GM12865 (cell line): ENCODE data around the gene ADAM12.

Experiments used
- DNase-seq: peaks from one replicate; pipeline ENCODE4 v3.0.0; 2010; ENCODE audit warnings: low read depth
- H3K4me3 ChIP-seq: 2 replicates; pipeline ENCODE4 v1.5.1; 2011; ENCODE audit warnings: mild to moderate bottlenecking, low read depth, low read length, control low read depth
- TF ChIP-seq, protein P1 (sequence below): IDR thresholded peaks from 2 replicates; pipeline ENCODE4 v1.5.1; 2011; ENCODE audit warnings: low read length, control low read depth, low read depth, inconsistent platforms; ENCODE audit not compliant: insufficient read depth; ENCODE audit errors: missing control alignments

ADAM12 gene

DNA sequence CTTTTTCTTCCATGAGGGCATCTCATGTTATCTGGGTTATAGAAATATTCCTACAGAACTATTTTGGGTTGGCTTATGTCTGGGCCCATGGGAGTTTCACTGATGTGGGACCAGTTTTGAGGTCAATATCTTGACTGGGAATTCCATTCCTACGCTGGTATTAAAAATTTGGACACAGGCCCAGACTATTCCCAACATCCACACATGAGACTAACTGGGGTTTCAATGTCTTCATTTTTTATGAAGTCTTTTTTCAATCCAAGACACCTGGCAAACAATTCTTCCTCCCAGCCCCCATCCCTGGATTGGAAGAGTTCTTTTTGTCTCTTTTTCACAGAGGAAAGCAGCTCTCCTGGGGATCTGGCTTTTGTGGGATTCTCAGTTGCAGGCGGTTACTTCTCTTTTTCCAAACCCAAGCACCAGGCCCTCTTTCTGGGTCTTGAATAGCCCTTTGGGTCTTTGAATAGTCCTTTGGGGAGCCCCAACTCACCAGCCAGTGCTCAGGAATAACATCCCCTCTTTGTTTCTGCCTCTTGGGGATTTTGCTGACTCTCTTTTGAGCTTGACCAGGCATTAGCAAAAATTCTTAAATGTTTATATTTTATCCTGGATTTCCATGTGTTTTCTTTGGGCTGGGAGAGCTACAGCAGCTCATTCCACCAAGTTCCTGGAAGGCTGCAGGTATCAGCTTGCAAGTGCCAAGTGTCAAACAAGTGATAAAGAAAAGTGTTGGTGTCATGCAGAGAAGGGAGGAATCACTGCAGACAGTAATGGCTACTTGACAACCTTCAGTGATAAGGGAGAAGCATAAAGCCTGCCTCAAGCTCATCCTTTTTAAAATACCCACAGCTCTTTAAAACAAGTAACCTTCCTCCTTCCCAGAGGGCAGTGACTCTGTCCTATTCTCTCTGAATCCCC lies 234.3 kb downstream of the ADAM12 start:
- H3K4me3 ChIP-seq, result no peak overlapping the region
- no peak for DNase-seq
- TF ChIP-seq, protein P1, sequence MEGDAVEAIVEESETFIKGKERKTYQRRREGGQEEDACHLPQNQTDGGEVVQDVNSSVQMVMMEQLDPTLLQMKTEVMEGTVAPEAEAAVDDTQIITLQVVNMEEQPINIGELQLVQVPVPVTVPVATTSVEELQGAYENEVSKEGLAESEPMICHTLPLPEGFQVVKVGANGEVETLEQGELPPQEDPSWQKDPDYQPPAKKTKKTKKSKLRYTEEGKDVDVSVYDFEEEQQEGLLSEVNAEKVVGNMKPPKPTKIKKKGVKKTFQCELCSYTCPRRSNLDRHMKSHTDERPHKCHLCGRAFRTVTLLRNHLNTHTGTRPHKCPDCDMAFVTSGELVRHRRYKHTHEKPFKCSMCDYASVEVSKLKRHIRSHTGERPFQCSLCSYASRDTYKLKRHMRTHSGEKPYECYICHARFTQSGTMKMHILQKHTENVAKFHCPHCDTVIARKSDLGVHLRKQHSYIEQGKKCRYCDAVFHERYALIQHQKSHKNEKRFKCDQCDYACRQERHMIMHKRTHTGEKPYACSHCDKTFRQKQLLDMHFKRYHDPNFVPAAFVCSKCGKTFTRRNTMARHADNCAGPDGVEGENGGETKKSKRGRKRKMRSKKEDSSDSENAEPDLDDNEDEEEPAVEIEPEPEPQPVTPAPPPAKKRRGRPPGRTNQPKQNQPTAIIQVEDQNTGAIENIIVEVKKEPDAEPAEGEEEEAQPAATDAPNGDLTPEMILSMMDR, result no peak

DNA sequence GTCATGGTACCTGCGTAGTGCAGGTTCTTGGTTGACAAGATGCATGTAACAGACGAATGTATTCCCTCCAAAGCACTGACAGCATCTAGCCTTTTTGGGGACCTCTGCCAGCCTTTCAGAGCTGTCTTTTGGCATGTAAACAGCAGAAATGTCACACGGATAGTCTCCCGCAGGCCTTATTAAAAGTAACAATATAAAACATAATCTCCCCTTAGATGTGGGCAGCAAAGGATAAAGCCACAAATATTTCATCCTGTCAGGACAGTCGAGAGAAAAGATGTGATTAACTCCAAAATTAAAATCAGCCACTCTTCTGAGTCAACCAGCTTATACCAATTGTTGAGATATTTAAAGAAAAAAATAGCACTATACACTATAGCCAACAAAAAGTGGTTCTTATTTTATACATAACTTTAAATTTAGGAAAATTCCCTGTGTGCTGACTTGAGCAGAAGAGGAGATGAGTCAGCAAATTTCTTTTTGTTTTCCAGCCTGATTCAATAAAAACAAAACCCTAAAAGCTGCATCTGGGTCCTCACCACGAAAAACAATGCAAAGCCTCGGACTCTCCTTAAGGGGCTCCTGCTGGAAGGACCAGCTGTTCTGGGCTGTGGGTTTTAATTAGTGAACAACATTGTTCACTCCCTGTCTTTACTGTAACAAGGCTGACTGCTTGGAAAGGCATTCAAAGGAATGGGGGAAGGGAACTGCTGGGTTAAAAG lies 240.2 kb downstream of the ADAM12 start:
- DNase-seq, result no peak
- TF ChIP-seq, protein P1, result no peak
- H3K4me3 ChIP-seq, result no peak overlapping the region

DNA sequence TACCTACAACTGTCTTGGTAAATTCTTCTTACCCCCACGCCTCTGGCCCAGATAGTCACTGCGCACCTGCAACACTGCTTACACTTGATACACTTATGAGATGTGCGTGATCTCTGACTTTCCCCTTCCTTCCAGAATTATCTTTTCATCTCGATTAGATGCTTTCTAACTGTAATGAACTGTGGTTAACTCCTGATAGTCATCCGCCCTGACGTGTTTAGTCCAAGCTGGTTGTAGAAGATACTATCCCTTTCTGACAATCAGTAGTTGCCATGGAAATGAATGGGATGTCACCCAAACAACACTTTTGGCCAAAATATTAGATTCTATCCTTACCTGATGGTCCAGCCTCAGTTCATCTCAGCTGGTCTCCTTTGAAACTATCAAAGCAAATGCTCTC lies 241.5 kb downstream of the ADAM12 start:
- TF ChIP-seq, protein P1, result no peak
- DNase-seq, result no peak
- no peak overlapping the region for H3K4me3 ChIP-seq

DNA sequence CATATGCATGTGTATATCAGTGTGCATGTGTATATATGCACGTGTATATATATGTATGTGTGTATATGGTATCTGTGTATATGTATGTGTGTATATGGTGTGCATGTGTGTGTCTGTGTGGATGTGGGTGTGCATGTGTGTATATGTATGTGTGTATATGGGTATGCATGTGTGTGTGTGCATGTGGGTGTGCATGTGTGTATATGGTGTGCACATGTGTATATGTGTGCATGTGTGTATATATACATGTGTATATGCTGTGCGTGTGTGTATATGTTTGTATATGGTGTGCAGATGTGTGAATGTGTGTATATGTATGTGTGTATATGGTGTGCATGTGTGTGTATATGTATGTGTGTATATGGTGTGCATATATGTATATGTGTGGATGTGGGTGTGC lies 245.2 kb downstream of the ADAM12 start:
- DNase-seq, result no peak
- no peak overlapping the region for H3K4me3 ChIP-seq
- TF ChIP-seq, protein P1, result no peak

DNA sequence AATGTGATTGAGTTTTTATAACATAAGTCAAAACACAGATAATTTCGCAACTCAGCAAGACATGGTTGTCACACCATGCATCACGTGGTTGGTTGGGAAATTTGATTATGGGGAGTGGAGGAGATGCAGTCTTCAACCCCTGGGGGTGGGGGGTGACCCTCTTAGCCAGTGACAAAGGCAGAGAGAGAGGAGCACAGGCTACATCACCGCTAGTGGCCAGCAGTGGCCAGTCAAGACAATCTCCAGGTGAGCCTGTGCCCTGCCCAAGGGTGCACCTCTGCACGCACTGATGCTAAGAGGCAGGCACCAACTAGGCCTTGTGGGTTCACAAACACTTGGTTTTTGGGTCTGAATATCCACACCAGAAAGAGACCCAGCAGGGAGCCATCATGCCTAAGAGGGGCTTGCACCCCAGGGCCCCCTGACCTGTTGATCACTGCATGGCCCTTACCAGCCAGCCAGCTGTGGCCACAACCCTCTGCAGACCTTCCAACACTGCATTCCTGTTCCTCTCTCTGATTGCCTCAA lies 247.5 kb downstream of the ADAM12 start:
- TF ChIP-seq, protein P1, result no peak

DNA sequence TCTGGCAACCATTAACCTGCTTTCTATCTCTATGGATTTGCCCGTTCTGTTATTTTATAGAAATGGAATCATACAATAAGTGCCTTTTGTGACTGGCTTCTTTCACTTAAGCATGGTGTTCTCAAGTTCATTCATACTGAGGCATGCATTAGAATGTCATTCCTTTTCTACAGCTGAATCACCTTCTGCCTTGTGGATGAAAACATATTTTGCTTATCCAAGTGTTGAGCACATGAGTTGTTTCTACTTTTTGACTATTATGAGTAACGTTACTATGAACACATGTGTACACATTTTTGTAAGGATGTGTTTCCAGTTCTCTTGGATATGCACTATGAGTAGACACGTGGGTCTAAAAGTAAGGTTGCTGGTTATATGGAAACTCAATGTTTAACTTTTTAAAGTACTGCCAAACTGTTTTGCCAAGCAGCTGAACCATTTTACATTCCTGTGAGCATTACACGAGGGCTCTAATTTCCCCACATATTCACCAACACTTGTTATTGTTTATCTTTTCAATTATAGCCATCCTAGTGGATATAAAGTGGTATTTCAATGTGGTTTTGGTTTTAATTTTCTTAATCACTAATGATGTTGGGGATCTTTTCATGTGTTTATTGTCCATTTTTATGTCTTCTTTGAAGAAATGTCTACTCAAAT lies 250.6 kb downstream of the ADAM12 start:
- TF ChIP-seq, protein P1, result no peak
- no peak for DNase-seq
- H3K4me3 ChIP-seq, result no peak overlapping the region

More for the DNA sequence above, 247.5 kb downstream of the ADAM12 start:
- H3K4me3 ChIP-seq, result no peak overlapping the region
- no peak for DNase-seq
